Left forelimb (tissue), 1 donor: ENCODE measurements around the gene EVX1.

Source experiments
- DNase-seq: peaks from one replicate; pipeline ENCODE4 v3.0.0-alpha.2; 2018; ENCODE audit warnings: low spot score

The EVX1 gene

DNA sequence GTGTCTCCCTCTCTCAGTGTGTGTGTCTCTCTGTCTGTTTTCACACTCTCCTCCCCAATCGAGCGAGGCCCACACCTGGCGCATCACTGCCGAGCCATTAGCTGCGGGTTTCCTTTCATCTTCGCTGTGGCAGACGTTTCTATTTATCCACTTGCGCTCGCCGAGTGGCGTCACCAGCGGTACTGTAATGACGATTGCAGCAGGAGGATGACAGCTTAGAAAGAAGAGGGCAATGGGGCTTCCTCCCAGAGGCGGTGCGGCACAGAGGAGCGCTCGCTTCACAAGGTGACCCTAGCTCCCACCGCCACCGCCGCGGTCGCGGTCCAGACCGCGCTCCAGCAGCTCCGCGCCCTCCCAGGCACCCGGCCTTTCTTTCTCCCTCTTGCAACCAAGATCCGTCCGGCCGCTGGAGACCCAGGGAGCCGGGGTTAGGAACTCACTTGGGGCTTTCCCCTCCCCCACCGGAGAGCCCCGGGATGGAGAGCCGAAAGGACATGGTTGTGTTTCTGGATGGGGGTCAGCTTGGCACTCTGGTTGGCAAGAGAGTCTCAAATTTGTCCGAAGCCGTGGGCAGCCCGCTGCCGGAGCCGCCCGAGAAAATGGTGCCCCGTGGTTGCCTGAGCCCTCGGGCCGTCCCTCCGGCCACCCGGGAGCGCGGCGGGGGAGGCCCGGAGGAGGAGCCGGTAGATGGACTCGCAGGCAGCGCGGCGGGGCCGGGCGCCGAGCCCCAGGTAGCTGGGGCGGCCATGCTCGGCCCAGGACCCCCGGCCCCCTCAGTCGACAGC is at the start of gene EVX1:
Gene EVX1, plus strand, starts transcription at position 248 of the 785 bp plus-strand sequence. Its CDS starts 229 bp downstream, at position 477.
- no peak for DNase-seq

DNA sequence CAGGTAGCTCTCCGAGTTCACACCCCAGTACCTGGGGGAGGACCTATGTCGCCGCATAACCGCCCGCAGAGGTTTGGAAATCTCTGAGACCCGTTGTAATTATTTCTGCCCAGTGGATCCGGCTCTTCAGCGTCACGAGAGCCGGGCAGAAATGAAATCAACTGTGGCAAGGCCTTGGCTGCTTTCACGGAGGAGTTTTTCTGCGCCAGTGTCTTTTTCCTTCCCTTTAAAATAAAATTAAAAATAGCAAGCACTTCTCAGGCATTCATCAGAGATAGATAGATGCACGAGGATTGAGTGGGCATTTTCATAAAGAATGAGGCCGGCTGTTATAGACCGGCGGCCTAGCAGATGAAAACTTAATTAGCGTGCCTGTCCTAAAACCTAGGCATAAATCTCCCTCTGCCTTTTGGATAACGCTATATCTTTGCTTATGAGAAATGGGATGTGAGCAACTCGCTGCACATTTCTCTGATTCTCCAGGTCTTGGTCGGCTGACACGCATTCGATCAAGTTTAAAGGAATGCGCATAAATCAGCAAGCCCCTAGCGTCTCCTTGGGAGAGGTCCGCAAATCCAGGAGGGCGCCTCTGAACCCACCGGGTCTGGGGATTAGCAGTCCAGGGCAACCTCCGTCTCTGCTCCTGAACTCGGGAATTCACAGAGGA is 49.1 kb upstream of the EVX1 start:
- peak; percentile 68 for DNase-seq

DNA sequence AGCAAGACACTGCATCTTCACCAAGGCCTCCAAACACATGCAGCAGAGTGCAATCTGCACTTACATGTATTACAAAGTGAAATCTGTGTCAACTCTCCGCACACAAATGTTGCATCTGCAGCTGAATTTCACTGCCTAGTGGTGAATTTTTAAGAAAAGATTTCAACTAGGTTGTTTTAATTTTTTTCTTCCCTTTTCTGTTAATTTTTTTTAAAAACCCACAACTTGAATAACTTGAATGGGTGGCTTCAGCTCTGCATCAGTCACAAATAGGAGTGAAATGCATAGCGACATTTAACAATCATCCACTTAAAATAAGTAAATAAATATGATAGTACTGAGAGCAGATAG is 48.6 kb upstream of the EVX1 start:
- DNase-seq: no peak

- peak; percentile 57 for DNase-seq
Measured at GRCh38 chr7:27194686-27195379, 47.8 kb upstream of the EVX1 start.

DNA sequence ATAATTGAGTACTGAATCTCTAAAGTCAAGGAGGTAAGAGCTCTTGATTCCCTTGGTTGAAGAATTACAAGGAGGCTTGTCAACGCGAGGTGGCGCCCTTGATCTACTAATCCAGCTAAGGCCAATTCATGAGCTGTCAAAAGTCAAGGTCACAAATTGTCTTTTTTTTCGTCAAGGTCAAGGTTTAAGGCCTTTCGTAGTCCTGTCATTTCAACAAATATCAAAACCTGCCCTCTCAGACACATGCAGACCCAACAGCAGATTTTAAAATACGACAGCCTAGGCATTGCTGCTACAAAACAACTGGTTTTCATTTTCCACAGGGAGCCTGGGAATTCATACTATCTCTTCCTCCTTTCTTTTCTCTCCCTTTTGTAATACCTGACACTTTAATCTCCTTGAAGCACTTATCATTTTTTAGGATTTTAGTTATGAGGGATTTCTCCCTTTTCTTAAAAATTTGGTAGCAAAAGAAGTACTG is 46.3 kb upstream of the EVX1 start:
- peak; percentile 87 for DNase-seq

GRCh38 chr7:27197137-27198042 is 45.2 kb upstream of the EVX1 start:
- DNase-seq: peak; percentile 52

GRCh38 chr7:27198138-27198841 is 44.3 kb upstream of the EVX1 start:
- DNase-seq: peak; percentile 67

- peak; percentile 72 for DNase-seq
Measured at GRCh38 chr7:27198871-27199801, 43.5 kb upstream of the EVX1 start.

- DNase-seq: peak; percentile 82
Measured at GRCh38 chr7:27199849-27200760, 42.5 kb upstream of the EVX1 start, which contains the start of gene HOXA13. Gene HOXA13, minus strand, starts transcription at chr7:27200091. Its CDS starts 14 bp downstream, at chr7:27200077.

DNA sequence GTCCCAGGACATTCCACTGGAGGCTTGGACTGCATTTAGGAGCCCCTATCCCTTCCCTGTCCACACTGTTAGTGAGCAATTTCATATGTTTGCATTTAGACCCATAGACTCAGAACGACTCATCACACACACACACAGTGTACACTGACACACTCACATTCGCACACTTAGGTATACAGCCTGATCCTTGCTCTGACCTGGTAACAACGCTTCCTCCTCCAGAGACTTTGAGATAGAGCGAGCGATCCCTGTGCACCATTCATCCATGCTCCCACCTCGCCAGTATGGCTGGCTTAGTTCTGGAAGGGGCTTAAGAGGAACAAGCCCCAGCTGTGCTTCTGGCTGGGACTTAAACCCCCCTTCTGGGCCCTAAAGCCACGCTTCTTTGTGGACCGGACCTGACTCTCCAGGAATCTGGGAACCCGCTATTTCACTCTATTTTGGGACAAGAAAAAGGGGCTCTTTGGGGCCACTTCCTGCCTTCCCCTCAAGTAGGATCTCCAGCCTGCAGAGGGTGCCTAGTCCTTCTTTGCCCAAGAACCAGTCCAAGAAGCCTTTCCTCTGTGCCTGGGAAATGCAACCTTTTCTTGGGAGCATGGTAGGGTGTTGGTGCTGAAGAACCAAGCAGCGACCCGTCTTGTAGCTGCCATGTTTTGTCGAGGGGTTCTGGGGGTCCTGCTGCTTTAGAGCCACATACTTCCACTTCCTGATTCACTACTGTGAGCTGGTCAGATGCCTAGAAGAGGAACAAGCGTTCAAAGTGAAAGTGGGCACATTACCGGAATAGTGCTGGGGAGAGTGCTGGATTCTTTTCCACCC is 41.6 kb upstream of the EVX1 start:
- DNase-seq: peak; percentile 64

DNA sequence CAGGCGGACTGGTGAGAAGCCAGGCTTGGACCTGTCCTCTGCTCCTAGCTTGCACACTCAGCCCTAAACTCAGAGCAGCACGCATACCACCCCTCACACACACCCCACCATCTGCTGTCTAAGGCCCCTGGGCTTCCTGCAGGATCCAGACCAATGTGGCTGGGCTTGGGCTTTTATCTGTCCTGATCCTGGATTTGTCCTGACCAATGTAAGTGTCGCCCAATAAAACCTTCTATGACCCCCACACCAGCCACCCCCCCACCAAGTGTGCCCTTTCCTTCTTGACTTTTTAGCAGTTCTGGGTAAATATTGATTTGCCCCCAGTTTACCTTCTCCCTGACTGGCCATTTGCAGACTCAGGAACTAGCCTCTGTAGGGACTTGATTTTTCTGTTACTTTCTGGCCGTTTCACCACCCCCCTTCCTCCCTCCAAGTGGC is 41.0 kb upstream of the EVX1 start:
- no peak for DNase-seq

GRCh38 chr7:27202018-27202861 is 40.4 kb upstream of the EVX1 start:
- DNase-seq: peak; percentile 63

- DNase-seq: peak; percentile 30
Measured at GRCh38 chr7:27202862-27203134, 39.8 kb upstream of the EVX1 start.

DNA sequence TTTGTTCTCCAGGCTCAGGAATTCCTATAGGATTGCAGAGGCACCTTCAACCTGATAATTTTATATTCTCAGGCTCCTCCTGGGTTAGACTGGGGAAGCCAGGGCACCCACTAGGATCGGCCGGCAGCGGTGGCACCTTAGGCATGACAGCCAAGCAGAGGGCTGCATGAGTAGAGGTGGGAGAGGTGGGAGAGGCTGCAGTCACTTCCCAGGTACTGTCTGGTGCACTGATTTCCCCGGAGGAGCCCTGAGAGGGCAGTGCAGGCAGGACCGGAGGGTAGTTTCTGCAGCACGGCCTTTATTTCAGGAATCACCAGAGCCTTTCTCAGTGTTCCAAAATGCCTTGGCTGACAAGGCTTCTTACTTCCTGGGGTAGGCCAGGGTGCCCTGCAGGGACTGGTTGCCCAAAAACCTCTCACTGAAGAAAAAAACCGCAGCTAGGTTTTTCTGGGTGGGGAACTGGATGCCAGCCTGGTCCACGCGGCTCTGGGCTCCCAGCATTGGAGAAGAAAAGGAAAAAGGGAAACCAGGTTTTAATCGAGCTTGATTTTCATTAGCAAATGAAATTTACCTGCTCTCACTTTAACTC is 39.1 kb upstream of the EVX1 start:
- DNase-seq: peak; percentile 55

GRCh38 chr7:27203964-27204594 is 38.5 kb upstream of the EVX1 start:
- DNase-seq: no peak

DNA sequence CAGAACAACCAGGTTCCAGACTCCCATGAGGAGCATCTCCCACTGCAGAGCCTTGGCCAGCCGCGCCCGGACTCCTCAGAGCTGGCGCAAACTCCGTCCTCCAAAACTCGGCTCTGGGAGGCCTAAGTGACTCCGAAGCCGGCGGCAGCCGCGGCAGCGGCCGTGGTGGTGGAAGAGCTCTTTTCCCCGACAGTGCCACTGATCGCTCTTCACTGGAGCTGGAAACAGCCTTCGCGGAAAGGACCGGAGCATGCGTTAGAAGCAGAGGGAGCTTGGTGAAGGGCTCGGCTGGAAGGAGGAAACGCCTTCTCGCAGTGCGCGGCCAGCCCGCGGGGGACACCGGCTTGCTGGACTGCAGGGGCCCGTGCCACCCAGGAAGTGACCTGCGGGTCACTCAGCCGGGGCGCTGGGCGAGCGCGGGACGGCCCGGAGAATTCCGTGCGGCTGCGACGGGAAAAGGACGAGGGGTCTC is 37.7 kb upstream of the EVX1 start:
- no peak for DNase-seq
